ENCODE data around the gene MPZL2. TPM values are rescaled to one million over a fixed set of nuclear protein-coding genes. Genes with fewer than 3 reads are reported as not detected.

MPZL2 gene
- total RNA-seq, 1 donor from 2014 or later, result 0.95 TPM

DNA sequence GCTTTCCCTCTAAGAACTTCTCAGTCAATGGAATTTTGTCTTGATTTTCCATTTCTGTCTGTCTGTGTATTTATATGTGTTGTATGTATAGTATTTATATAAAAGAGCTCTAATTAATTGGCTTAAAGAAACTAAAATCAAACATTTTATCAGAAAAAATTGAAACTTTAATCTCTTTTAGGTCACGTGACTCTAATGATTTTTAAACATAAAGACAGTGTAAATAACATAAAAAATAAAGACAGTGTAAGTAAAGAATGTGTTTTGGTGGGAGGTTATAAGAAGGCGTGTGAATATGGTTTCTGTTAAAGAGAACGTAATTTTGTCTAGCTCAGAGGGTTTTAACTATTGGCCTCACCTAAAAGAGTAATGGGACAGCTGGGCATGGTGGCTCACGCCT is 41.7 kb downstream of the MPZL2 start:
- no peak overlapping the region for H3K27ac ChIP-seq (ENCODE audit: low read depth, low read length)
- DNase-seq (ENCODE audit: low read depth) (no peak), FAIRE-seq (no peak)
- no peaks in the 10 kb centered on the region for H4K20me1 ChIP-seq (ENCODE audit: insufficient read depth, low read length)
- no peaks in the 10 kb centered on the region for H3K79me2 ChIP-seq (ENCODE audit: insufficient read depth, low read length)
- no peak overlapping the region for H2AFZ ChIP-seq (ENCODE audit: low read depth, low read length)
- peaks cover 12% of the 10 kb centered on the region for H3K27me3 ChIP-seq (ENCODE audit: insufficient read depth, low read length)
- H3K4me1 Mint-ChIP-seq (ENCODE audit: low read depth, unreplicated experiment), result no peaks in the 10 kb centered on the region
- no peaks in the 10 kb centered on the region for H3K9me3 ChIP-seq (ENCODE audit: insufficient read depth, low read depth, low read length)
- no peak overlapping the region for H3K4me3 ChIP-seq (ENCODE audit: insufficient read depth, low read depth, low read length)
- H3K4me3 Mint-ChIP-seq (ENCODE audit: unreplicated experiment), result no peak overlapping the region
- TF ChIP-seq, protein P1, sequence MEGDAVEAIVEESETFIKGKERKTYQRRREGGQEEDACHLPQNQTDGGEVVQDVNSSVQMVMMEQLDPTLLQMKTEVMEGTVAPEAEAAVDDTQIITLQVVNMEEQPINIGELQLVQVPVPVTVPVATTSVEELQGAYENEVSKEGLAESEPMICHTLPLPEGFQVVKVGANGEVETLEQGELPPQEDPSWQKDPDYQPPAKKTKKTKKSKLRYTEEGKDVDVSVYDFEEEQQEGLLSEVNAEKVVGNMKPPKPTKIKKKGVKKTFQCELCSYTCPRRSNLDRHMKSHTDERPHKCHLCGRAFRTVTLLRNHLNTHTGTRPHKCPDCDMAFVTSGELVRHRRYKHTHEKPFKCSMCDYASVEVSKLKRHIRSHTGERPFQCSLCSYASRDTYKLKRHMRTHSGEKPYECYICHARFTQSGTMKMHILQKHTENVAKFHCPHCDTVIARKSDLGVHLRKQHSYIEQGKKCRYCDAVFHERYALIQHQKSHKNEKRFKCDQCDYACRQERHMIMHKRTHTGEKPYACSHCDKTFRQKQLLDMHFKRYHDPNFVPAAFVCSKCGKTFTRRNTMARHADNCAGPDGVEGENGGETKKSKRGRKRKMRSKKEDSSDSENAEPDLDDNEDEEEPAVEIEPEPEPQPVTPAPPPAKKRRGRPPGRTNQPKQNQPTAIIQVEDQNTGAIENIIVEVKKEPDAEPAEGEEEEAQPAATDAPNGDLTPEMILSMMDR (IDR thresholded peaks at IDR 0.05; ENCODE audit: insufficient read depth, low read depth, low read length), result no peak
- no peak for TF ChIP-seq EZH2 (IDR thresholded peaks at IDR 0.05; ENCODE audit: insufficient read depth, low read length)
- no peaks in the 10 kb centered on the region for H3K36me3 ChIP-seq (ENCODE audit: insufficient read depth, low read length)
- no peaks in the 10 kb centered on the region for H3K9me3 Mint-ChIP-seq (ENCODE audit: unreplicated experiment)
- H3K9ac ChIP-seq (ENCODE audit: low read length), result no peak overlapping the region
- no peaks in the 10 kb centered on the region for H3K4me1 ChIP-seq (ENCODE audit: insufficient read depth, low read length)
- H3K27me3 Mint-ChIP-seq (ENCODE audit: low read depth, unreplicated experiment), result peaks cover 11% of the 10 kb centered on the region
- H3K36me3 Mint-ChIP-seq (ENCODE audit: low read depth, unreplicated experiment), result peaks cover 3% of the 10 kb centered on the region
- H3K4me2 ChIP-seq (ENCODE audit: low read length), result no peak overlapping the region
- H3K27ac Mint-ChIP-seq (ENCODE audit: unreplicated experiment), result no peak overlapping the region

DNA sequence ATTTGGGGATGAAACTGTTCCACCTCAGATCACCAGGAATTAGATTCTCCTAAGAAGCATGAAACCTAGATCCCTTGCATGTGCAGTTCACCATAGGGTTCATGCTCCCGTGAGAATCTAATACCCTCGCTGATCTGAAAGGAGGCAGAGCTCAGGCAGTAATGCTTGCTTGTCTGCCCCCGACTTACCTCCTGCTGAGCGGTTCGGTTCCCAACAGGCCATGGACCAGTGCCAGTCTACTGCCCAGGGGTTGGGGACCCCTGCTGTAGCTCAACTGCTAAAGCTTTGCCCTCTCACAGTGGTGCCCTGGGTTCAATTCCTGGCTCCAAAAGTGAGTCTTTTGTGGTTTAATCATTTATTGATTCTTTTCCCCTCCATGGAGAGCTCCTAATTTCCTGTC is 42.7 kb downstream of the MPZL2 start:
- Histone ChIP-seq H3K27me3 (ENCODE audit: insufficient read depth, low read length) (peaks cover 14% of the 10 kb centered on the region), H3K4me2 (ENCODE audit: low read length) (no peak overlapping the region), H3K36me3 (ENCODE audit: insufficient read depth, low read length) (no peaks in the 10 kb centered on the region), H3K4me3 (ENCODE audit: insufficient read depth, low read depth, low read length) (no peak overlapping the region), H2AFZ (ENCODE audit: low read depth, low read length) (no peak overlapping the region), H3K9me3 (ENCODE audit: insufficient read depth, low read depth, low read length) (no peaks in the 10 kb centered on the region), H3K9ac (ENCODE audit: low read length) (no peak overlapping the region), H3K4me1 (ENCODE audit: insufficient read depth, low read length) (no peaks in the 10 kb centered on the region), H3K27ac (ENCODE audit: low read depth, low read length) (no peak overlapping the region), H3K79me2 (ENCODE audit: insufficient read depth, low read length) (no peaks in the 10 kb centered on the region), H4K20me1 (ENCODE audit: insufficient read depth, low read length) (no peaks in the 10 kb centered on the region)
- no peak for TF ChIP-seq EZH2 (IDR thresholded peaks at IDR 0.05; ENCODE audit: insufficient read depth, low read length)
- TF ChIP-seq, protein P1 (IDR thresholded peaks at IDR 0.05; ENCODE audit: insufficient read depth, low read depth, low read length), result no peak
- Mint-ChIP-seq H3K36me3 (ENCODE audit: low read depth, unreplicated experiment) (peaks cover 3% of the 10 kb centered on the region), H3K27me3 (ENCODE audit: low read depth, unreplicated experiment) (peaks cover 13% of the 10 kb centered on the region), H3K27ac (ENCODE audit: unreplicated experiment) (no peak overlapping the region), H3K4me3 (ENCODE audit: unreplicated experiment) (no peak overlapping the region), H3K4me1 (ENCODE audit: low read depth, unreplicated experiment) (no peaks in the 10 kb centered on the region), H3K9me3 (ENCODE audit: unreplicated experiment) (no peaks in the 10 kb centered on the region)
- no peak for FAIRE-seq
- DNase-seq (ENCODE audit: low read depth), result no peak

DNA sequence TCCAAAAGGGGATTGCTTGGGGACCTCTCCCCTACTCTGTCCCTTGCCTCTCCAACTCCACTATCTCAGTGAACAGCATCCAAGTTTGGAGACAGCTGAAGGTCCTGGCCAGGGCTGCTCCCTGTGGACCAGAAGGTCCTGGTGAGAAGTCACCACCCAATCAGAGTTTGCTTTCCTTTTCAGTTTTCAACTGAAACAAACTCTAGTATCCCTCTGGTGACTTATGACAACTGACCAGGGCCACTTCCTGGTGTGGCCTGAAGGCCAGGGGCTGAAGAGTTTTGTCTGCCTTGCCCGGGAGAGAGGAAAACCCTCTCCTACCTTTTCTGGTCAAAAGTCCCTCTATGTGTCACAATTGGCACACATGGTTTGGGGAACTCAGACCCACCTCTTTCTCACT is 44.4 kb downstream of the MPZL2 start:
- Mint-ChIP-seq H3K27me3 (ENCODE audit: low read depth, unreplicated experiment) (peaks cover 8% of the 10 kb centered on the region), H3K27ac (ENCODE audit: unreplicated experiment) (no peak overlapping the region), H3K36me3 (ENCODE audit: low read depth, unreplicated experiment) (no peaks in the 10 kb centered on the region), H3K4me3 (ENCODE audit: unreplicated experiment) (no peak overlapping the region), H3K4me1 (ENCODE audit: low read depth, unreplicated experiment) (no peaks in the 10 kb centered on the region), H3K9me3 (ENCODE audit: unreplicated experiment) (no peaks in the 10 kb centered on the region)
- Histone ChIP-seq H2AFZ (ENCODE audit: low read depth, low read length) (no peak overlapping the region), H4K20me1 (ENCODE audit: insufficient read depth, low read length) (no peaks in the 10 kb centered on the region), H3K36me3 (ENCODE audit: insufficient read depth, low read length) (no peaks in the 10 kb centered on the region), H3K9me3 (ENCODE audit: insufficient read depth, low read depth, low read length) (no peaks in the 10 kb centered on the region), H3K79me2 (ENCODE audit: insufficient read depth, low read length) (no peaks in the 10 kb centered on the region), H3K27ac (ENCODE audit: low read depth, low read length) (no peak overlapping the region), H3K4me3 (ENCODE audit: insufficient read depth, low read depth, low read length) (no peak overlapping the region), H3K4me2 (ENCODE audit: low read length) (no peak overlapping the region), H3K4me1 (ENCODE audit: insufficient read depth, low read length) (no peaks in the 10 kb centered on the region), H3K9ac (ENCODE audit: low read length) (no peak overlapping the region), H3K27me3 (ENCODE audit: insufficient read depth, low read length) (peaks cover 18% of the 10 kb centered on the region)
- FAIRE-seq (no peak), DNase-seq (ENCODE audit: low read depth) (no peak)
- TF ChIP-seq, protein P1 (IDR thresholded peaks at IDR 0.05; ENCODE audit: insufficient read depth, low read depth, low read length), result no peak
- no peak for TF ChIP-seq EZH2 (IDR thresholded peaks at IDR 0.05; ENCODE audit: insufficient read depth, low read length)
